MM.1S (cell line): ENCODE results near the gene SH3PXD2B.

Source experiments
- DNase-seq: peaks from one replicate; pipeline ENCODE4 v3.0.0-alpha.2; 2015
- H2AFZ ChIP-seq: fragments of 300-600 bp; sonication (generic); 2 replicates; pipeline ENCODE4 v1.6.0; 2016; ENCODE audit warnings: antibody characterized with exemption, low read length
- H3F3A ChIP-seq: fragments of 300-600 bp; sonication (generic); 2 replicates; pipeline ENCODE4 v1.6.1; 2016; ENCODE audit warnings: mild to moderate bottlenecking, antibody characterized with exemption, low read length, moderate library complexity, mixed read lengths; ENCODE audit not compliant: insufficient read depth
- H3K27ac ChIP-seq: fragments of 300-600 bp; sonication (generic); 2 replicates; pipeline ENCODE4 v1.5.1; 2016; ENCODE audit warnings: mild to moderate bottlenecking, low read length
- H3K27me3 ChIP-seq: fragments of 300-600 bp; sonication (generic); replicated peaks from 2 replicates; pipeline ENCODE4 v1.6.0; 2016; ENCODE audit warnings: low read length; ENCODE audit not compliant: insufficient read depth
- H3K36me3 ChIP-seq: fragments of 300-600 bp; sonication (generic); replicated peaks from 2 replicates; pipeline ENCODE4 v1.6.1; 2016; ENCODE audit warnings: mild to moderate bottlenecking, low read length, mixed read lengths; ENCODE audit not compliant: insufficient read depth
- H3K4me1 ChIP-seq: fragments of 300-600 bp; sonication (generic); 2 replicates; pipeline ENCODE4 v1.6.1; 2016; ENCODE audit warnings: low read length, mixed read lengths
- H3K4me2 ChIP-seq: fragments of 300-600 bp; sonication (generic); 2 replicates; pipeline ENCODE4 v1.6.0; 2016; ENCODE audit warnings: low read depth, low read length
- H3K4me3 ChIP-seq: fragments of 300-600 bp; sonication (generic); 2 replicates; pipeline ENCODE4 v1.5.1; 2016; ENCODE audit warnings: low read length, mixed read lengths
- H3K79me2 ChIP-seq: fragments of 300-600 bp; sonication (generic); 2 replicates; pipeline ENCODE4 v1.6.1; 2016; ENCODE audit warnings: mixed run types, low read length, mixed read lengths
- H3K9ac ChIP-seq: fragments of 300-600 bp; sonication (generic); 2 replicates; pipeline ENCODE4 v1.6.1; 2016; ENCODE audit warnings: low read length, mixed read lengths
- H3K9me2 ChIP-seq: fragments of 300-600 bp; sonication (generic); replicated peaks from 2 replicates; pipeline ENCODE4 v1.6.1; 2016; ENCODE audit warnings: mild to moderate bottlenecking, low read length, mixed read lengths; ENCODE audit not compliant: insufficient read depth
- H3K9me3 ChIP-seq: fragments of 300-600 bp; sonication (generic); replicated peaks from 2 replicates; pipeline ENCODE4 v1.6.1; 2016; ENCODE audit warnings: mild to moderate bottlenecking, low read length, mixed read lengths; ENCODE audit not compliant: insufficient read depth
- H4K20me1 ChIP-seq: fragments of 300-600 bp; sonication (generic); 2 replicates; pipeline ENCODE4 v1.6.1; 2016; ENCODE audit warnings: mild to moderate bottlenecking, low read length, moderate library complexity, mixed read lengths; ENCODE audit not compliant: insufficient read depth
- CTCF ChIP-seq: fragments of 300-600 bp; sonication (generic); IDR thresholded peaks from 2 replicates; pipeline ENCODE4 v1.5.1; 2016; ENCODE audit warnings: antibody characterized with exemption, low read length, mixed read lengths
- EZH2 ChIP-seq: fragments of 300-600 bp; sonication (generic); optimal IDR thresholded peaks from 2 replicates; pipeline ENCODE3; 2017; ENCODE audit warnings: low read depth, mild to moderate bottlenecking, antibody characterized with exemption, low read length, mixed read lengths
- EZH2phosphoT487 ChIP-seq: fragments of 300-600 bp; sonication (generic); IDR thresholded peaks from 2 replicates; pipeline ENCODE4 v1.6.1; 2018; ENCODE audit warnings: antibody characterized with exemption, low read length

SH3PXD2B gene

GRCh38 chr5:172280929-172281328, 173.4 kb downstream of the SH3PXD2B start:
- H3K4me3 ChIP-seq: no peak overlapping the region
- TF ChIP-seq CTCF (no peak), EZH2 (no peak), EZH2phosphoT487 (no peak)
- H3K4me2 ChIP-seq: no peak overlapping the region
- H3K79me2 ChIP-seq: peaks cover 40% of the 10 kb centered on the region
- H3K9me3 ChIP-seq: no peaks in the 10 kb centered on the region
- no peaks in the 10 kb centered on the region for H3K9me2 ChIP-seq
- no peak overlapping the region for H2AFZ ChIP-seq
- no peaks in the 10 kb centered on the region for H3F3A ChIP-seq
- no peak for DNase-seq
- H3K4me1 ChIP-seq: no peaks in the 10 kb centered on the region
- H3K27me3 ChIP-seq: peaks cover 10% of the 10 kb centered on the region; the same call in 1 of the 2 replicates
- H3K27ac ChIP-seq: no peak overlapping the region
- H3K36me3 ChIP-seq: no peaks in the 10 kb centered on the region
- no peak overlapping the region for H3K9ac ChIP-seq
- no peaks in the 10 kb centered on the region for H4K20me1 ChIP-seq

- H3K9me3 ChIP-seq: no peaks in the 10 kb centered on the region
- no peak overlapping the region for H3K9ac ChIP-seq
- H3K9me2 ChIP-seq: no peaks in the 10 kb centered on the region
- DNase-seq: no peak
- H3F3A ChIP-seq: no peaks in the 10 kb centered on the region
- H3K27ac ChIP-seq: no peak overlapping the region
- H3K4me3 ChIP-seq: no peak overlapping the region
- TF ChIP-seq EZH2: no peak
- no peak for TF ChIP-seq EZH2phosphoT487
- no peak for TF ChIP-seq CTCF
- H3K36me3 ChIP-seq: no peaks in the 10 kb centered on the region
- no peak overlapping the region for H2AFZ ChIP-seq
- no peaks in the 10 kb centered on the region for H3K4me1 ChIP-seq
- H4K20me1 ChIP-seq: no peaks in the 10 kb centered on the region
- H3K79me2 ChIP-seq: peaks cover 46% of the 10 kb centered on the region
- 0 out of 2 replicates have a peak, but pooled peaks cover 5% of the 10 kb centered on the region for H3K27me3 ChIP-seq
- no peak overlapping the region for H3K4me2 ChIP-seq
Observed at GRCh38 chr5:172280317-172280716, 174.0 kb downstream of the SH3PXD2B start.

- Histone ChIP-seq H3K9me3 (no peaks in the 10 kb centered on the region), H4K20me1 (no peaks in the 10 kb centered on the region), H3K9me2 (no peaks in the 10 kb centered on the region), H3K9ac (no peak overlapping the region), H3F3A (no peaks in the 10 kb centered on the region), H2AFZ (no peak overlapping the region), H3K36me3 (no peaks in the 10 kb centered on the region), H3K79me2 (peaks cover 48% of the 10 kb centered on the region), H3K27me3 (no peaks in the 10 kb centered on the region), H3K4me2 (no peak overlapping the region), H3K27ac (no peak overlapping the region), H3K4me3 (no peak overlapping the region), H3K4me1 (no peaks in the 10 kb centered on the region)
- DNase-seq: no peak
- TF ChIP-seq CTCF (no peak), EZH2 (no peak), EZH2phosphoT487 (no peak)
Observed at GRCh38 chr5:172278356-172278755, 176.0 kb downstream of the SH3PXD2B start.
